CD4-positive, alpha-beta T cell (primary cell): ENCODE results near the gene TNFRSF25. TPM values are rescaled to one million over a fixed set of nuclear protein-coding genes. Genes with fewer than 3 reads are reported as not detected.
A peak's percentile ranks its signal among the peaks of the same experiment; 100 is the strongest.

Experiments
- ATAC-seq: fragments of 200-7000 bp; cut with Tn5 transposase; one replicate; pipeline ENCODE4 v1.10.0; 2022; ENCODE audit warnings: mild to moderate bottlenecking; ENCODE audit not compliant: poor library complexity
- CTCF ChIA-PET: fragments of 350-600 bp; sonication (Branson Sonifier 250); formaldehyde crosslinking; loops from one replicate; lab custom pipeline; 2021; ENCODE audit warnings: antibody characterized with exemption, inconsistent platforms; lab: Charles Lee
- POLR2A ChIA-PET: fragments of 350-600 bp; sonication (Branson Sonifier 250); formaldehyde crosslinking; loops from one replicate; lab custom pipeline; 2021; ENCODE audit warnings: antibody characterized with exemption, inconsistent platforms; lab: Charles Lee
- DNase-seq, 14 experiments: peaks; one replicate each; pipeline ENCODE4 v3.0.0-alpha.2; 2013 to 2020; ENCODE audit warnings: mixed read lengths in 2 of 14
- H3K27ac ChIP-seq, 2 donors: one replicate each; pipeline versions ENCODE4 v1.5.1 to v1.7.0; 2013; ENCODE audit warnings: low read length in 2 of 2, low read depth in 1 of 2, mild to moderate bottlenecking in 1 of 2
- H3K27me3 ChIP-seq, 2 experiments: 1 replicate in 1 of 2; 2 replicates in 1 of 2; pipeline versions ENCODE4 v1.6.1 to v1.7.0; 2013; ENCODE audit warnings: low read length in 2 of 2, control low read depth in 1 of 2, mild to moderate bottlenecking in 1 of 2, moderate library complexity in 1 of 2; ENCODE audit not compliant: insufficient read depth in 2 of 2, control insufficient read depth in 1 of 2
- H3K36me3 ChIP-seq: one replicate; pipeline ENCODE4 v1.6.1; 2013; ENCODE audit warnings: low read length, control low read depth; ENCODE audit not compliant: insufficient read depth
- H3K4me1 ChIP-seq: one replicate; pipeline ENCODE4 v1.6.1; 2013; ENCODE audit warnings: low read length, control low read depth; ENCODE audit not compliant: insufficient read depth
- H3K4me3 ChIP-seq: one replicate; pipeline ENCODE4 v1.5.1; 2013; ENCODE audit warnings: mild to moderate bottlenecking, low read length, moderate library complexity
- H3K9me3 ChIP-seq, 2 experiments: 1 replicate in 1 of 2; 2 replicates in 1 of 2; pipeline versions ENCODE4 v1.6.1 to v1.7.0; 2013; ENCODE audit warnings: low read length in 2 of 2, mild to moderate bottlenecking in 2 of 2, control low read depth in 1 of 2, moderate library complexity in 1 of 2; ENCODE audit not compliant: control insufficient read depth in 1 of 2, insufficient read depth in 1 of 2
- H3K27ac Mint-ChIP-seq: one replicate; pipeline ENCODE4 v1.8.0; 2020; ENCODE audit warnings: mixed read lengths
- H3K27me3 Mint-ChIP-seq: one replicate; pipeline ENCODE4 v1.8.0; 2021; ENCODE audit warnings: mixed read lengths
- H3K36me3 Mint-ChIP-seq: one replicate; pipeline ENCODE4 v1.8.0; 2021; ENCODE audit warnings: low read depth, mixed read lengths
- H3K4me1 Mint-ChIP-seq: one replicate; pipeline ENCODE4 v1.8.0; 2021; ENCODE audit warnings: low read depth, mixed read lengths
- H3K4me3 Mint-ChIP-seq: one replicate; pipeline ENCODE4 v1.8.0; 2020; ENCODE audit warnings: mild to moderate bottlenecking, mixed read lengths
- H3K9me3 Mint-ChIP-seq: one replicate; pipeline ENCODE4 v1.8.0; 2020; ENCODE audit warnings: mixed read lengths
- CTCF ChIP-seq: fragments of 200-600 bp; IDR thresholded peaks from one replicate; pipeline ENCODE4 v1.8.0; 2022; ENCODE audit warnings: antibody characterized with exemption, mild to moderate bottlenecking
- intact Hi-C, 2 experiments: fragments of 100-400 bp; cut with DNase I in 1 of 2; cut with micrococcal nuclease in 1 of 2; formaldehyde crosslinking; loops; one replicate each; pipeline versions ENCODE4 v1.15.1 to v1.9.0; 2023 to 2025; cut with DNase I, micrococcal nuclease
- polyA plus RNA-seq, 2 donors: library from polyadenylated mRNA; unstranded; fragments of 120-200 nt; gene quantifications; one replicate each; pipeline ENCODE4 v1.2.1, GENCODE V29; 2013
- total RNA-seq, 174 experiments: library from RNA in 2 of 174; stranded (reverse) in 2 of 174; gene quantifications; one replicate each; pipeline ENCODE4 v1.2.3 and lab custom pipeline; 2021 to 2026

Gene TNFRSF25
- total RNA-seq, result 100 to 1,000 TPM; 220 to 225 TPM
- polyA plus RNA-seq (2013, experiment 1 of 2), result 247 TPM
- polyA plus RNA-seq (2013, experiment 2 of 2), result 258 TPM
- 79.5 to 978 (median 354) reads per million in 172 experiments for total RNA-seq (lab: John Stamatoyannopoulos, UW)

GRCh38 chr1:6466023-6466422 lies at the start of gene TNFRSF25:
TSS of gene TNFRSF25 (minus strand) at chr1:6466173. CDS start at chr1:6466107, 66 bp downstream.
- peaks cover 55% of the 10 kb centered on the region for H3K4me1 ChIP-seq

GRCh38 chr1:6515771-6516170 lies 49.8 kb upstream of the TNFRSF25 start:
- Mint-ChIP-seq H3K27me3 (no peaks in the 10 kb centered on the region), H3K4me3 (no peak overlapping the region), H3K36me3 (no peaks in the 10 kb centered on the region), H3K27ac (no peak overlapping the region), H3K9me3 (no peaks in the 10 kb centered on the region), H3K4me1 (no peaks in the 10 kb centered on the region)
- CTCF ChIA-PET, result no interaction called here
- Histone ChIP-seq H3K27ac (no peak overlapping the region), H3K27me3 (no peaks in the 10 kb centered on the region), H3K9me3 (no peaks in the 10 kb centered on the region), H3K4me1 (no peaks in the 10 kb centered on the region), H3K36me3 (no peaks in the 10 kb centered on the region), H3K4me3 (no peak overlapping the region)
- POLR2A ChIA-PET, result no interaction called here
- no peak for TF ChIP-seq CTCF
- no peak for ATAC-seq
- no peak for DNase-seq
- intact Hi-C loops, result no loop called here

More at GRCh38 chr1:6466023-6466422, at the start of gene TNFRSF25:
- ChIA-PET POLR2A (interaction anchor here (1.0 to 6.9 kb wide), 5 partner anchors 10 to 77 kb away, joined by 3 to 40 read pairs (median 4); no protein-coding TSS in a partner anchor), CTCF (interaction anchor here (0.9 to 4.9 kb wide), 4 partner anchors 10 to 29 kb away, joined by 4 to 34 read pairs (median 9); no protein-coding TSS in a partner anchor)
- TF ChIP-seq CTCF, result no peak
- no peaks in the 10 kb centered on the region for H3K27me3 Mint-ChIP-seq
- no peaks in the 10 kb centered on the region for H3K9me3 Mint-ChIP-seq
- peak within 1 kb of the TSS; percentile 96 for H3K27ac Mint-ChIP-seq
- no peaks in the 10 kb centered on the region for H3K27me3 ChIP-seq
- H3K27ac ChIP-seq, result peak within 1 kb of the TSS; percentile 90 to 97
- DNase-seq (peak in 13 of 14 experiments; percentile 26 to 87 (median 65)), ATAC-seq (peak; percentile 59)
- H3K4me1 Mint-ChIP-seq, result peaks cover 46% of the 10 kb centered on the region
- H3K36me3 Mint-ChIP-seq, result peaks cover 41% of the 10 kb centered on the region
- intact Hi-C loops, result no loop called here
- peaks cover 33% of the 10 kb centered on the region for H3K36me3 ChIP-seq
- H3K9me3 ChIP-seq, result no peaks in the 10 kb centered on the region
- peak within 1 kb of the TSS; percentile 98 for H3K4me3 Mint-ChIP-seq
- H3K4me3 ChIP-seq, result peak within 1 kb of the TSS; percentile 83

- Mint-ChIP-seq H3K9me3 (no peaks in the 10 kb centered on the region), H3K27me3 (no peaks in the 10 kb centered on the region), H3K4me3 (no peak overlapping the region), H3K4me1 (no peaks in the 10 kb centered on the region), H3K27ac (no peak overlapping the region), H3K36me3 (no peaks in the 10 kb centered on the region)
- Histone ChIP-seq H3K36me3 (no peaks in the 10 kb centered on the region), H3K27ac (no peak overlapping the region), H3K4me1 (no peaks in the 10 kb centered on the region), H3K4me3 (no peak overlapping the region), H3K27me3 (peaks cover 0 to 2% of the 10 kb centered on the region in 2 experiments), H3K9me3 (peaks cover 0 to 7% of the 10 kb centered on the region in 2 experiments)
- peak in 1 of 14 experiments; percentile 6 for DNase-seq
- ATAC-seq, result no peak
- no peak for TF ChIP-seq CTCF
- intact Hi-C loops, result no loop called here
- CTCF ChIA-PET, result no interaction called here
- POLR2A ChIA-PET, result no interaction called here
Observed at GRCh38 chr1:6513320-6513801, 47.4 kb upstream of the TNFRSF25 start.
